GM19238 (cell line): Measurements from ENCODE around the gene CLEC4G.
A peak's percentile ranks its signal among the peaks of the same experiment; 100 is the strongest.

Source experiments
- DNase-seq: peaks from one replicate; pipeline ENCODE4 v3.0.0; 2011; ENCODE audit warnings: low spot score; ENCODE audit not compliant: insufficient read length

The CLEC4G gene

DNA sequence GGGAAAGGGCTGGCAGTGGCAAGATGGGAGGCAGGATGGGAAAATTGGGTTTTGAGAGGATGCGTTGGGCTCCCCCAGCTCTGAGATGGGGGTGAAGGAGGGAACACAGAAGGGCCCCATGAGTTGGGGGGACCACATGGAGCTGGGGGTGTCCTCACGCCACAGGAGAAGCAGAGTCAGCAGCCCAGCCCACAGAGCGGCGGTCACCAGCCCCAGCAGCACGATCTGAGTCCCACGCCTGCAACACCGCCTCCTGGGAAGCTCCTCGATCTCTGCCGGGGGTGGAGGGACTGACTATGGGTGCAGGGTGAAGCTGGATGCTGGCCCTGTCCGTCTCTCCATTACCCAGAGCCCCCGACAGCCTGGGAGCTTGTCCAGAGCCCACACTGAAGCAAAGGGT, 33.3 kb downstream of the CLEC4G start:
- DNase-seq, result no peak

DNA sequence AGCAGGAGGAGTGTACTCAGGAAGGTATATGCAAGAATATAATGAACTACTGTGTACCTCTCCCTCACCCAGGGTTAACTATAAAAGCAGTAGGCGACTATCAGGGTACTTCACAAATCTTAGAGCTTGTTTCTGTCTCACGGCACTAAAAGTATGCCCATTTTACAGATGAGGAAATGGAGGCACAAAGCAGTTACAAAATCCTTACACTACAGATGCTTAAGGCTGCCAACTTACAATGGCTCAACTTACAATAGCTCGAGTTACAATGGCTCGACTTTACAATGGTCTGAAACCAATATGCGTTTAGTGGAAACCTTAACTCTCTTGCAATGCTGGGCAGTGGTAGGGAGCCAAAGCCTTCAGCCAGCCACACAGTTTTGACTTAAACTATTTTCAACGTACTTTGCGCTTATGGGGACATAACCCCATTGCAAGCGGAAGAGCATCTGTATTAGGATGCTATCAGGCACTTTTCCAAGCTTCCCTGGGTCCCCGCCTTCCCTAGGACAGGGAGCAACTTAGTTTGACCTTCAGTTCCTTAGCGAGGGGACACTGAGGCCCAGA, 34.1 kb downstream of the CLEC4G start:
- DNase-seq, result no peak

DNA sequence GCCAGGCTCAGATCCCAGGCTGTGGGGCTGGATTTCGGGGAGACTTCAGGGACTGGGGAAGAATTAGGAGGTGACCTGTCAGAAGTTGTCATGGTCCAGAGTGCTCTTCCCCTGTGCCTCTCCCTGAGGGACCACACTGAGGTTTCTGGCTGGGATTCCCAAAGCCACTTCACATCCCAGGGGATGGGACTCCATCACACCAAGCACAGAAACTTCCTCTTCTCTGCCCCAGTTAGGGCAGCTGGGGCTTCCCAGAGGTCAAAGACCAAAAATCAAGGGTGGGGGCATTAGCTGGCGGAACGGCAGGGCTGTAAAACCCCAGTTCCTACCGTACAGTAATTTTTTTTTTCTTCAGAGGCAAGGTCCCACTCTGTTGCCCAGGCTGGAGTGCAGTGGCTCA, 37.4 kb downstream of the CLEC4G start:
- DNase-seq, result no peak

DNA sequence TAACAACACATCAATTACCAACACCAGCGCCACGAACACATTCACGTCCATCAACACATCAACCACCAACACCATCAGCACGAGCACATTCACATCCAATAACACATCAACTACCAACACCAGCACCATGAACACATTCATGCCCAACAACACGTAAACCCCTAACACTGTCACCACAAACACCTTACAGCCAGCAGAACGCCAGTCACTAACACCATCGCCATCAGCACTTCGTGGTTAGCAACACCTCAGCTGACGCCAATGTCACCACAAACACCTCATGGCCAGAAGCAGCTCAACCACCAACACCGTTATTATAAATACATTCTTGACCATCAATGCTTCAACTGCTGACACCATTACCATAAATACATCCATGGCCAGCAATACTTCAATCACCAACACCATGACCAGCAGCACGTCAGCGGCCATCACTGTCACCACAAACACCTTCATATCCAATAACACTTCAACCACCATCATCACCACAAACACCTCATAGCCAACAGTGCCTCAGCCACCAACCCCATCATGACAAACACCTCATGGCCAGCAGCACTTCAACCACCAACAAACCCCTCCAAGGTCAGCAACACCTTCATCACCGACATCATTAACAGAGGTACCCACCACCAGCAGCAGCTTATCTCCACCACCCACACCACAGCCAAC, 39.4 kb downstream of the CLEC4G start:
- no peak for DNase-seq

DNA sequence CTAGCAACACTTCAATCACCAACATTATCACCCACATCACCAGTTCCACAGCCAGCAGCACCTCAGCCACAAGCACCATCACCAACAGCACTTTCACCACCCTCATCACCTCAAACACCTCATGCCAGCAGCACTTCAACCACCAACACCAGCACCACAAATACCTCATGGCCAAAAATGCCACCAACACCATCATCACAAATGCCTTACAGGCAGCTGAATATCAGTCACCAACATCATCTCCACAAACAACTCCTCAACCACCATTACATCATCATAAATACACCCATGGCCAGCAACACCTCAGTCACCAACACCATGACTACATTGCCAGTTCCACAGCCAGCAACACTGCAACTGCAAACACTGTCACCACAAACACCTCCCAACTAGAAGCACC, 40.4 kb downstream of the CLEC4G start:
- no peak for DNase-seq

DNA sequence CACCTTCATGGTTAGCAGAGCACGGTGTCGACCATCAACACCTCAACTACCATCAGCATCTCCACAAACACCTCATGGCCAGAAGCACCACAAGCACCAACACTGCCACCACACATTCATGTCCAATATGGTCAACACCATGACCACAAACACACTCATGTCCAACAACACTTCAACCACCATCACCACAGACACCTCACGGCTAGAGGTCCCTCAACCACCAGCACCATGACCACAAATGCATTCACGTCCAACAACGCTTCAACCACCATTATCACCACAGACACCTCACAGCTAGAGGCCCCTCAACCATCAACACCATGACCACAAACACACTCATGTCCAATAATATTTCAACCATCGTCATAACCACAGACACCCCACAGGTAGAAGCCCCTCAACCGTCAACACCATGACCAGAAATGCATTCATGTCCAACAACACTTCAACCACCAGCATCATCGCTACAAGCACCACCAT, 41.1 kb downstream of the CLEC4G start:
- no peak for DNase-seq

DNA sequence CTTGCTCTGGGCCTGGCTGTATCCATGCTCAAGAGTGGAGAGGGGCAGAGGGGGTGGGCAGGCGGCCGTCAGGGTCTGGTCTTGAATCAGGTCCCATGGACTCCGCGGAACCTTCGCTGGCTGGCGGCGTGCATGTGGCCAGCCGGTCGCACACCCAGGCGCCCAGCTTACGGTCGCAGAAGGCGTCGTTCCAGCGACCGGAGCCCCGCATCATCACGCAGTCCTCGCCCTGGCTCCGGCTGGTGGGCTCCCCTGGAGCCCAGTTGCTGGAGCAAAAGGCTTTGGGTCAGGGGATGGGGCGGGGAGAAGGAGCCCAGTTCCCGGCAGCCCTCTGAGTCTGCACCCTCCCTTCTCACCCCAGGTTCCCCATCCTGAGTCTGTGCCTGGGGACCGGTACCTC, 42.7 kb downstream of the CLEC4G start:
- no peak for DNase-seq

DNA sequence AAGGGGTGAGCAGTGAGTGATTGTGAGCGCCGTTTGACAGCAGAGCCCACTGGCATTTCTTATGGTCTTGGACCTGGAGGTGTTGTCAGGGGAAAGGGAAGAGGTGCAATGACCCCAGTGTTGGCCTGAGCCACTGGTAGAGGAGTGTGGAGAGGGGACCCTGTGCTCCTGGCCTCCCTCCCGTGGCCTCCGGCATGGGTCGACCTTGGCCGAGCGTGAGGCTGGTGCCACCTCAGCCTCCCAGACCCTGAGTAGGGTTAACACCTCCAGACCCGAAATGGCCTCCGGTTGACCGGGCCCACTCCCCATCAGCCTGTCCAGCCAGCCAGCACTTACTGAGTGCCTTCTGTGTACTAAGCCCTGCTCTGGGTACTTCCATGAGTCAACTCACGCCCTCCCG, 44.7 kb downstream of the CLEC4G start:
- DNase-seq, result no peak

DNA sequence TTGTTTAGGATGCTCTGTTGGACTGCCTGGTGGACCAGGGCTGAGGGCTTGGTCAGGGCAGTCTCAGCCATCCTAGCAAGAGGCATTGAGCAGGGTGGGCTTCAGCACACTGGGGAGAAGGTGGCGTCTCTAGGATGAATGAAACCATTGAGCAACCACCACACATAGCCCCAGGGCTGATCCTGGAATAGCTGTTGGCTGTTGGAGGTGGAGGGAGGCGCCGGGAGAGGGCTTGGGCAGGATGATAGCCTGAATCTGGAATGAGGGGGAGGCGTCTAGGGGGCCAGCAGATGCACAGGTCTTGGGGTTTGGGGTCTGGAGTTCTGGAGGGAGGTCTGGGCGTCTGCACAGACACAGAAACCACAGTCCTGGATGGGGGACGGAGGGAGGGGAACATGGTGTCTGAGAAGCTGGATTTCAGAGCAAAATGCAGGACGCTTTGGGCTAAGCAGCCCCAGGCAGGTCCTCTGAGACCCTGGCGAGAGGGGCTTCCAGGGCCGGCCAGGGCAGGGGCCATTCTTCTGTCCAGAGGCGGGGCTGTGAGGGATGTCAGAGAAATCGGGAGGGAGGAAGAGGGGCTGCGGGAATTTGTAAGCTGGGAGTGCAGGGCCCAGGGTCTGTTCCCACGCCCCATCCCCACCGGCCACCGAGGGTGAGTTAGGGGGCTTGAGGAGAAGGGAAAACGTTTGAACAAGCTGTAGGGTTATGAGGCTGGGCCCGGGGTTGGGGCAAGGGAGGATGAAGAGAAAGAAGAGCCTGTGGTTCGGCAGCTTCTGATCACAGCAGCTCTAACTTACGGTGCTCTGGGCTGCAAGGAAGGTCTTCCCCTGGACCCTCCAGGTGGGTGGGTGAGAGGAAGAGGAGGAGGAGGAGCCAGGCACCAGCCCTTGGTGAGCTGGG, 46.1 kb downstream of the CLEC4G start:
- no peak for DNase-seq

DNA sequence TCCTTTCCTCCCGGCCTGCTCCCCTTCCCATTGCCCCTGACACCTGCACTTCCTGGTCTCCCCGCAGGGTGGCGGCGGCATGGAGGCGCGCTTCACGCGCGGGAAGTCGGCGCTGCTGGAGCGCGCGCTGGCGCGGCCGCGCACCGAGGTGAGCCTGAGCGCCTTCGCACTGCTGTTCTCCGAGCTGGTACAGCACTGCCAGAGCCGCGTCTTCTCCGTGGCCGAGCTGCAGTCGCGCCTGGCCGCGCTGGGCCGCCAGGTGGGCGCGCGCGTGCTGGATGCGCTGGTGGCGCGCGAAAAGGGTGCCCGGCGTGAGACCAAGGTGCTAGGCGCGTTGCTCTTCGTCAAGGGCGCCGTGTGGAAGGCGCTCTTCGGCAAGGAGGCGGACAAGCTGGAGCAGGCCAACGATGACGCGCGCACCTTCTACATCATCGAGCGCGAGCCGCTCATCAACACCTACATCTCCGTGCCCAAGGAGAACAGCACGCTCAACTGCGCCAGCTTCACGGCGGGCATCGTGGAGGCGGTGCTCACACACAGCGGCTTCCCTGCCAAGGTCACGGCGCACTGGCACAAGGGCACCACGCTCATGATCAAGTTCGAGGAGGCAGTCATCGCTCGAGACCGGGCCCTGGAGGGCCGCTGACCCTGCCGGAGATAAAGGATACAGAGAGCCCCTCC, 49.6 kb downstream of the CLEC4G start:
- DNase-seq, result no peak

DNA sequence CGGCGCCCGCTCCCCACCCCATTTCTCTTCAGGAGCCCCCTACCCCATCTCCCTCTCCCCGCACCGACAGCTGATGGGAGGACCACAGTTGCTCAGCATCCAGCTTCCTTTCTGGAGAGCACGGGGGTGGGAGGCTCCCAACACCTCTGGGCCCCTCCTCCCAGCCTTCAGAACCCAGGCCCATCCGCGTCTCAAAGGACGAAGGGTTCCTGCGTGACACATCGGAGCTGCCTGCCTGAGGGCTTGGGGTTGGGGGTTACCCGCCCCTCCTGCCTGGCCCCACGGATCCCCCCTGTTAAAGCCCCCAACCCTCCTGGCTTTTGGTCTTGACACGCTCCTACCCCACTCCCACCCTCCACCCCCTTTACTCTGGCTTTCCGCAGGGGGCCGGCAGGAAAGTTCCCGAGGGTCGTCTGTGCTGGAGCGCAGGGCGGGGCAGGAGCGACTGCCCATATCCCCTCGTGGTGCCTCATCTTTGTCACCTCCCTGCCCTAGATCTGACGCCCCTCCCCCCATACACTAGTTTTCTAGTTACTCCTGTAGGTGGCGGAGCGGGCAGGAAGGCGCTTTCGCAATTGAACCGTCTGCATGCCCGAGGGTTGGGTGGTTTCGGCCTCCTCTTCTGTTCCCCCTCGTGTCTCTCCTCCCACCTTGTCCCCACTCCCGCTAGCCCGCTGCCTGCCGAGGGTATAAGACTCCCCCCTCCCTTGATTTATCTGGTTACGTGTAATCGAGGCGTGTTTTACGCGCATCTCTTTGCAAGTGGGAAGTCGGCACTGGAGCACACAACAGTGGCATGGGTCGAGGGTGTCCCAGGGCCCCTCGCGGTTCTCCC, 50.4 kb downstream of the CLEC4G start:
- peak; percentile 89 for DNase-seq

DNA sequence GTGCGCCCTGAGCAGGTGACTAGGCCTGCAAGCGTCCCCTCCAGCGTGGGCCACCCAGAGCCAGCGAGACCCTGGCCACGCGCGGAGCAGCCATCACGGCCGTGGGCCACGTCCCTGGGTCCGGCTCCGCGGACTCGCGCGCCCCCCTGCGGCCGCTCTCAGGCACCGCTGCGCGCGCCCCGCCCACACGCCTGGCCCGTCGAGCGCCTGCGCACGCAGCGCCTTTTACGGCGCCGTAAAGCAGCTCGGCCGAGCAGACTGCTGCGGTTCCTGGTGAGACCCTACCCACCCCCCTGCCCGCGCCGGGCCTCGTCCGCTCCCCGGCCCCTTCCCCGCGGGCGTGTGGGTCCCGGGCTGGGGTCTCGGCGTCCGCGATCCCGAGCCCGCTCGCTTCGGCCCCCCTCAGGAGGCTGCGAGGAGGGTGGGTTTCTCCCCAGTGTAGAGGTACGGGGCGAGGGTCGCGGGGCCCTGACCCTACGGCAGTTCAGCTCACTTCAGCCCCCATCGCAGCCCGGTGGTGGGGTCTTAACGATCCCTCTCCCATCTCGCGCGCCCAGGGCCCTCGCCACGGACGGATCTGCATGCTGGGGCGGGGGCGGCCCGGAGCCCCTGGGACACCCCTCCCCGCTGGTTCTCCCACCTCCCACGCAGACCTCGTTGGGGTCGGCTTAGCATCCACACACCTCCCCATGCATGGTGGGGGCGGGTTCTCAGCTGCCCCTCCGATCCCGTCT, 51.1 kb downstream of the CLEC4G start, which contains the start of gene TRAPPC5:
Gene TRAPPC5, plus strand, starts transcription at position 228 of the 734 bp plus-strand sequence. CDS start 1,421 bp downstream, outside the sequence.
- DNase-seq, result peak; percentile 83

DNA sequence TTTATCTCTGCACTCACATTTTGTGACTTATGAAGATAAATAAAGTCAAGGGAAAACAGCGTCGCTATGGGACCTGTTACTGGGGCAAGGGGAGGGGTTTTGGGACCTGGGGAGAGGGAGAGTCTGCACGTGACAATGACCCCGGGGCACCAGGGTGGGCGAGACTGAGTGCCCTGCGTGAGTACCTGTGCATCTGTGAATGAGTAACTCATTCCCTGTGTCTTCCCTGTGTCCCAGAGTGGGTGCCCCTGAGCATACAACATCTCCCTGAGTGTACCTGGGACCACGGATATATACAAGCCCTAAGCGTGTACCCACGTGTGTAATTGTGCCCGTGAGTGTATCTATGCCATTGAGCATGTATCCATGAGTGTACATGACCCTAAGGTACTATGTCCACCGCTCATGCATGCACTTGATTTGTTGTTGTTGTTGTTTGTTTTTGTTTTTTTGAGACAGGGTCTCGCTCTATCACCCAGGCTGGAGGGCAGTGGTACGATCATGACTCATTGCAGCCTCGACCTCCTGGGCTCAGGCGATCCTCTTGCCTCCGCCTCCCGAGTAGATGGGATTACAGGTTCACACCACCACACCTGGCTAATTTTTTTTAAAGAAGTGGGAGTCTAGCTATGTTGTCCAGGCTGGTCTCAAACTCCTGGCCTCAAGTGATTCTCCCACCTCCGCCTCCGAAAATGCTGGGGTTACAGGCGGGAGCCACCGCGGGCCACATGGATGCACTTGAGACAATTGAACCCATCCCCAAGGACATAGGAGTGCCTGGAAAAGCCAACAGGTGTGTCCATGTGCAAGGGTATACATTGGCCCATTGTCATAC, 51.9 kb downstream of the CLEC4G start:
- DNase-seq, result no peak

DNA sequence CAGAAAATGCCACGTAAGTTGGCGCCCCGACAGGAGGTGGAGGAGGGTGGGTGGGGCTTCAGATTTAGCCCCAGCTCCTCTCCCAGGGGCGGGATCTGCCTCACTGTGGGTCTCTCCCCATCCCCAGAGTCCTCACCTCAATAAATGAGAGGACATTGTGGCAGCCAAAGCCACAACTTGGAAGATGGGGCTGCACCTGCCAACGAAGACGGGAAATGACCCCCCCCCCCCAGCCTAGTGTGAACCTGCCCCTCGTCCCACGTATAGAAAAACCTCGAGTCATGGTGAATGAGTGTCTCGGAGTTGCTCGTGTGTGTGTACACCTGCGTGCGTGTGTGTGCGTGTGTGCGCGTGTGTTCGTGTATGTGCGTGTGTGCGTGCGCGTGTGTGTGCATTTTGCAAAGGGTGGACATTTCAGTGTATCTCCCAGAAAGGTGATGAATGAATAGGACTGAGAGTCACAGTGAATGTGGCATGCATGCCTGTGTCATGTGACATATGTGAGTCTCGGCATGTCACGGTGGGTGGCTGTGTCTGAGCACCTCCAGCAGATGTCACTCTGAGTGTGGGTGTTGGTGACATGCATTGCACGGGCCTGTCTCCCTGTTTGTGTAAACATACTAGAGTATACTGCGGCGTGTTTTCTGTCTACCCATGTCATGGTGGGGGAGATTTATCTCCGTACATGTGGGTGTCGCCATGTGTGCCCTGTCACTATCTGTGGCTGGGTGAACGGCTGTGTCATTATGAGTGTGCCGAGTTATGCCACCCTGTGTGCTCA, 52.7 kb downstream of the CLEC4G start:
- peak; percentile 62 for DNase-seq
